Measurements from ENCODE around the gene FBN2.

The FBN2 gene

GRCh38 chr5:128287740-128288139 lies 250.3 kb downstream of the FBN2 start:
- DNase-seq = no peak

- no peak for DNase-seq
Observed at GRCh38 chr5:128284236-128284635, 253.8 kb downstream of the FBN2 start.

GRCh38 chr5:128279345-128279744 lies 258.7 kb downstream of the FBN2 start:
- DNase-seq = no peak

GRCh38 chr5:128276537-128277216 lies 261.4 kb downstream of the FBN2 start:
- DNase-seq = no peak

GRCh38 chr5:128274441-128274840 lies 263.6 kb downstream of the FBN2 start:
- no peak for DNase-seq

GRCh38 chr5:128273736-128274135 lies 264.3 kb downstream of the FBN2 start:
- DNase-seq = no peak

GRCh38 chr5:128271859-128272464 lies 266.1 kb downstream of the FBN2 start:
- DNase-seq = no peak

- no peak for DNase-seq
Observed at GRCh38 chr5:128271071-128271470, 267.0 kb downstream of the FBN2 start.

GRCh38 chr5:128264564-128265360 lies 273.3 kb downstream of the FBN2 start:
- DNase-seq = no peak

GRCh38 chr5:128263357-128263756 lies 274.7 kb downstream of the FBN2 start:
- no peak for DNase-seq

GRCh38 chr5:128262911-128263310 lies 275.1 kb downstream of the FBN2 start:
- no peak for DNase-seq

DNA sequence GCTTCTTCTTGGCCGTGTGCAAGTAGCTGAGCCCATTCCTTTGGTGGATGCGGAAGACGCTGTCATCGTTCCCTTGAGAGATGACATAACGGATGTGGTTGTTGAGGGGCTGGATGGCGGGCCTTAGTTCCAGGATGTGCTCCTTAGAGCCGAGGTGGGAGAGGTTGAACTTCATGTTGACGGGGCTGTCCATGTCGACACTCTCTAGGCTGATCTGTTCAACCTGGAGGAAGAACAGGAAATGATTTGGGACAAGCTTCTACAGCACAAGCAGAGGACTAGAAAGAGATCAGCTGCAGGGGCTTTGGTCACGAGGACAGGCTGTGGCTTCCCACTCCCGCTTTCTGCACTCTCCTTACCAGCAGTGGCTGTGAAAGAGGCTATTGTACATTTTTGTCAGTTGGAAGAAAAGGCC lies 278.4 kb downstream of the FBN2 start:
- DNase-seq = no peak

- DNase-seq = no peak
Observed at GRCh38 chr5:128258372-128258771, 279.7 kb downstream of the FBN2 start.

DNA sequence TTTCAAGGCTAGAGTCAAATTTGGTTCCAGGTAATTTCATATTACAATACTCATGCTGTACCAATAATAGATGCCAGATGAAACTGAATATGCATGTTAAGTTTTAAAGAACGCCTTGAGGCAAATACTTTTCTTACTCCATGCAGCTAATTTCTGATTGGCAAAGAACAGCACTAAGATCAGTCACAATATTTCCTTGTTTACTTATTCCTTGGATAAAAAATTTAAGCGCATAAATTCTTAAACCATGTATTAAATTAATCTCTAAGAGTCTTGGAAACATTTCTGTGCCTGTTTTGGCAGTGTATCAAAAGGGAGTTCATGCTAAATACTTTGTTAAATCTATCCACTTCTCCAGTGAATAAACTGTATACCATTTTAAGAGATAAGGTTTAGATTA lies 281.0 kb downstream of the FBN2 start:
- no peak for DNase-seq

DNA sequence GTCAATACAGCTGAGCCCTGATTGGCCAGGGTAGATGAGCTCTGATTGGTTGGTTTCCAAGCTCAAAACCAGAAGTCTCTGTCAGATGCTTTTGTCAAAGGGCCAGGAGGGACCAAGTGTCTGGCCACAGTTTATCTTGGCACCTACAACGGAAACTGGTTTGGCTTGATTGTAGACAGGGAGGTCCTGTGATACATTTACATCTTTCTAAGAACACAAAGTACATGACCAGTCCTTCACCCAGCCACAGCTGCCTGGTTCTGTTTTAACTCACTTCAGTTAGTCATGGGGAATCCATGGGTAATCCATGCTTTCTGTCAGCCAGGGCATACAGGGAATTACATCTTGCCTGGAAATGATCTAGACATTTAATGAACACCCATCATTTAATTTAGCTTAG lies 283.3 kb downstream of the FBN2 start:
- no peak for DNase-seq

DNA sequence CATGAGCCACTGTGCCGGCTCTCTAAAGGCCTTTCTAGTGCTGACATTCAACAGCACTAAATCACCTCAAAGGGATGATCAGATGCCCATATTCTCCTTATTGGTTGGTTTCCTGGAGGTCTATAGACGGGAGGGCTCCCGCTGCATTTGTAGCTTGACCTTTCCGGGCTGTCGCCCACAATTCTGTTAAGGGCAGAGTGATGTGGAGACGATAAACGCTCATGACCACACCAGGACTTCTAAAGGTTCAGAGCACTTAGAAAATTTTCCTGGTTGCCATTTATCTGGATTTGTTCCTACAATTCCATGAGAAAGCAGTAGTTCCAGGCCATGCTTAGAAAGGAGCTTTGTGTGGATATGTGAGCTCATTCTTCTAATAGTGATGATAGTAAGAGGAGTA lies 284.2 kb downstream of the FBN2 start:
- DNase-seq = no peak

GRCh38 chr5:128253161-128253560 lies 284.9 kb downstream of the FBN2 start:
- no peak for DNase-seq

GRCh38 chr5:128252756-128253155 lies 285.3 kb downstream of the FBN2 start:
- no peak for DNase-seq

DNA sequence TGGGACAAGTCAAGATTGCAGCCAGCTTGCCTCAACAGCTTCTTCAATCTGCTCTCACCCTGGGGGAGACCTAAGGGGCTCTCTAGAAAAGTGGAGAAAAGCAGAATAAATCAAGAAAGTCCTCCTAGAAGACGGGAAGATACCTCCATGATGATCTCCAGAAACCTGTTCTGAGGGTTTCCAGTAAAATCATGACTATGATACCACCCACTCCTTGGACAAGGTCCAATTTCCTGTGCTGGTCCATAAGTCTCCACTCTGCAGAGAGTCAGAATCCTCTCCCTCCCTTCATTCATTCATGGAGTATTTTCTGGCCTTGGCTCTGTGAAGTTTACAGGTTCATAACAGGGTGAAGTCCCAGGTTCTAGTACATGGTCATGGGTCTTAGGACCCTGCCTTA lies 285.8 kb downstream of the FBN2 start:
- no peak for DNase-seq

DNA sequence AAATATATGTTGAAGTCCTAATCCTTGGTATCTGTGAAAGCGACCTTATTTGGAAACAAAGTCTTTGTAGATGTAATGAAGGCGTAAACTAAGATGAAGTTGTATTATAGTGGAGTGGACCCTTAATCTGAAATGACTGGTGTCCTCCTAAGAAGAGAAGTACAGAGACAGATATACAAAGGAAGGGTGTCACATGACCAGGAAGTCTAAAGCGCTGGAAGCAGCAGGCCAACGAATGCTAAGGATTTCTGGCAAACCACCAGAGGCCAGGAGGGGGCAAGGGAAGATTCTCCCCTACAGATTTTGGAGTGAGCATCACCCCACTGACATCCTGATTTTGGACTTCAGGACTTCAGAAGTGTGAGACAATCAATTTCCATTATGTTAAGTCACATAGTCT lies 292.1 kb downstream of the FBN2 start:
- no peak for DNase-seq

- no peak for DNase-seq
Observed at GRCh38 chr5:128243958-128244582, 294.0 kb downstream of the FBN2 start.

DNA sequence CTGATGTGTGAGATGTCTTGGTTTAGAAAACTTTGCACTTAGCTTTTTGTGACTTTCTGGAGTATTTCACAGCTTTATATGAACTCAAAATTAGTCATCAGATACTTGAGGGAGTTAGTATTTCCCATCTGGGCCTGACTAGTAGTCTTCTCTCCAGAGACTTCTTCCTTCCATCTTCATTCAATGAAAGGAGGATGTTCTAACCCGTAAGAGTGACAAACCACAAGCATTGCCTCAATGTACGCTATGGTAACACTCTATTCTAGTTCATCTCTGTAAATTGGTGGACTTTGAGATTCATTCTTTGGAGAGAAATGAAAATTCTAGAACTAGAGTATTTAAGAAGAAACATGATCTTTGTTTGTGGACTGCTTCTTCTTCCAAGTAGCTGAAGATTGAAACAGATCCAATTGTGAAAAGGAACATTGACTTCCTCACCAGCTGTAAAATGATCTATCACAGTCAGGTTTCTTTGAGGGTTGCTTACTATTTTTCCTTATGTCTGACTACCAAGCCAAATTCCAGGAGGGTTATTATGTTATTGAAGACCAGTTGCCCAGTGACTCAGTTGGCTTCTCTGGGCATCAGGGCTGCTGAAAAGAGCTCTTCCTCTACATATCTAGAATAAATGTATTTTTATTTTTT lies 296.9 kb downstream of the FBN2 start:
- DNase-seq = no peak

DNA sequence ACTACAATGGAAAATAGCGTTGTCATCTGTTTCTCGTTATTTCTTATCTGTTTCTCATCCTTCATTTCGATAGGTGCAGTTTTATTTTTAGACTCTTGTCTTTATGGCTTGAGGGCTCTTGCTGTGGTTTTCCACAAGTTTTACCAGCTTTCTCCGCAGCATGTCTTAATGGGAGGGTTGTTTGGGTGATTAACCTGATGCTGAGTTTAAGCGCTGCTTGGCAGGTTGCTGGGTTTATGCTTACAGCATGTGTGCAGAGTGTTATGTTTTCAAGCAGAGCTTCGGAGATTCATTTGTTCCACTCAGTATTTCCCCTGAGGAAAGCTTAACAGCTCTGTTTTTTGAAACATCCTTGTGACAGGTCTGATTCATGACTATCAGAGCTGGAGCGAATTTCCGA lies 300.5 kb downstream of the FBN2 start:
- DNase-seq = no peak

Measured in NCI-H2107 (cell line).